Liver (tissue), 9 donors: ENCODE data around the gene EXOC4. TPM values are rescaled to one million over a fixed set of nuclear protein-coding genes. Genes with fewer than 3 reads are reported as not detected.

Source experiments
- DNase-seq: peaks from one replicate; pipeline ENCODE4 v3.0.0-alpha.2; 2017; ENCODE audit warnings: low spot score
- H3K27ac ChIP-seq, 2 donors: one replicate each; pipeline ENCODE4 v1.7.0; 2013; ENCODE audit warnings: inconsistent platforms in 2 of 2, low read length in 2 of 2, control low read depth in 1 of 2, low read depth in 1 of 2, mild to moderate bottlenecking in 1 of 2
- H3K27me3 ChIP-seq, 4 donors: one replicate each; pipeline versions ENCODE4 v1.6.1 to v1.7.0; 2013; ENCODE audit warnings: low read length in 3 of 4, inconsistent platforms in 1 of 4, mild to moderate bottlenecking in 1 of 4, moderate library complexity in 1 of 4; ENCODE audit not compliant: control insufficient read depth in 4 of 4, insufficient read depth in 4 of 4
- H3K36me3 ChIP-seq, 4 donors: one replicate each; pipeline versions ENCODE4 v1.6.1 to v1.7.0; 2013; ENCODE audit warnings: low read length in 3 of 4, mild to moderate bottlenecking in 3 of 4, low read depth in 1 of 4, moderate library complexity in 1 of 4; ENCODE audit not compliant: control insufficient read depth in 4 of 4, insufficient read depth in 3 of 4
- H3K4me1 ChIP-seq, 4 donors: one replicate each; pipeline versions ENCODE4 v1.6.1 to v1.7.0; 2013; ENCODE audit warnings: low read length in 3 of 4, mild to moderate bottlenecking in 3 of 4, moderate library complexity in 1 of 4; ENCODE audit not compliant: control insufficient read depth in 4 of 4, insufficient read depth in 4 of 4
- H3K4me3 ChIP-seq, 3 donors: one replicate each; pipeline versions ENCODE4 v1.6.1 to v1.7.0; 2013; ENCODE audit warnings: low read length in 3 of 3, control low read depth in 1 of 3, low read depth in 1 of 3, mild to moderate bottlenecking in 1 of 3
- H3K9ac ChIP-seq, 2 donors: one replicate each; pipeline ENCODE4 v1.7.0; 2013; ENCODE audit warnings: low read length in 2 of 2, mild to moderate bottlenecking in 2 of 2, moderate library complexity in 2 of 2, control low read depth in 1 of 2, low read depth in 1 of 2
- H3K9me3 ChIP-seq, 4 donors: one replicate each; pipeline versions ENCODE4 v1.6.1 to v1.7.0; 2013; ENCODE audit warnings: low read length in 3 of 4; ENCODE audit not compliant: control insufficient read depth in 4 of 4
- EGR1 ChIP-seq, 2 donors: IDR thresholded peaks; 2 replicates each; pipeline ENCODE4 v1.6.1; 2016 to 2018; ENCODE audit warnings: antibody characterized with exemption in 2 of 2, low read depth in 2 of 2
- FOXA1 ChIP-seq: IDR thresholded peaks from 2 replicates; pipeline ENCODE4 v1.6.1; 2016; ENCODE audit warnings: antibody characterized with exemption
- FOXA2 ChIP-seq: IDR thresholded peaks from 2 replicates; pipeline ENCODE4 v1.6.1; 2016; ENCODE audit warnings: antibody characterized with exemption
- GABPA ChIP-seq, 2 donors: IDR thresholded peaks in 1 of 2; conservative IDR thresholded peaks in 1 of 2; 2 replicates each; pipeline ENCODE4 v1.6.1; 2016; ENCODE audit warnings: antibody characterized with exemption in 2 of 2, mild to moderate bottlenecking in 1 of 2, moderate library complexity in 1 of 2
- HNF4A ChIP-seq, 2 donors: conservative IDR thresholded peaks; 2 replicates each; pipeline ENCODE4 v1.6.1; 2016; ENCODE audit warnings: antibody characterized with exemption in 2 of 2, mild to moderate bottlenecking in 2 of 2
- HNF4G ChIP-seq: IDR thresholded peaks from 2 replicates; pipeline ENCODE4 v1.6.1; 2016; ENCODE audit warnings: antibody characterized with exemption
- JUND ChIP-seq, 2 donors: IDR thresholded peaks; 2 replicates each; pipeline ENCODE4 v1.6.1; 2016; ENCODE audit warnings: antibody characterized with exemption in 2 of 2
- NR2F2 ChIP-seq: IDR thresholded peaks from 2 replicates; pipeline ENCODE4 v1.6.1; 2016; ENCODE audit warnings: antibody characterized with exemption
- RXRA ChIP-seq, 2 donors: IDR thresholded peaks; 2 replicates each; pipeline ENCODE4 v1.6.1; 2017 to 2018; ENCODE audit warnings: antibody characterized with exemption in 2 of 2, mild to moderate bottlenecking in 1 of 2
- SP1 ChIP-seq: IDR thresholded peaks from 2 replicates; pipeline ENCODE4 v1.6.1; 2018; ENCODE audit warnings: antibody characterized with exemption, mild to moderate bottlenecking
- TAF1 ChIP-seq: conservative IDR thresholded peaks from 2 replicates; pipeline ENCODE4 v1.6.1; 2016; ENCODE audit warnings: antibody characterized with exemption, mild to moderate bottlenecking
- YY1 ChIP-seq: IDR thresholded peaks from 2 replicates; pipeline ENCODE4 v1.6.1; 2016; ENCODE audit warnings: antibody characterized with exemption, mild to moderate bottlenecking
- WGBS: extraction: QIAGEN DNeasy Blood & Tissue Kit; methylation state at CpG from one replicate; pipeline ENCODE4 v1.1.7; 2013; 5-methylcytosine and 5-hydroxymethylcytosine counted together
- polyA plus RNA-seq, 2 donors: library from polyadenylated mRNA; stranded (reverse) in 1 of 2; unstranded in 1 of 2; fragments of 200-250 nt in 1 of 2; fragments of >200 nt in 1 of 2; fragmentation: Nextera tagmentation in 1 of 2; extraction: Ambion mirVana in 1 of 2; gene quantifications; one replicate each; pipeline versions ENCODE4 v1.2.1 to v1.2.3, GENCODE V29; 2013 to 2015
- total RNA-seq, 2 donors: library from RNA; depleted of rRNA; stranded (reverse); fragments of >200 nt; gene quantifications; one replicate each; pipeline ENCODE4 v1.2.3, GENCODE V29; 2014
- TF ChIP-seq, protein P1 (sequence below): IDR thresholded peaks from 2 replicates; pipeline ENCODE4 v1.6.1; 2016; ENCODE audit warnings: antibody characterized with exemption
- TF ChIP-seq, protein P2 (sequence below): IDR thresholded peaks from 2 replicates; pipeline ENCODE4 v1.6.1; 2016; ENCODE audit warnings: antibody characterized with exemption, mild to moderate bottlenecking
- TF ChIP-seq, protein P3 (sequence below): IDR thresholded peaks from 2 replicates; pipeline ENCODE4 v1.6.1; 2016; ENCODE audit warnings: antibody characterized with exemption
- TF ChIP-seq, protein P4 (sequence below): fragments of 150-350 bp; IDR thresholded peaks from 2 replicates; pipeline ENCODE4 v1.5.1; 2017; ENCODE audit warnings: improper control_type of control experiment, low read depth, low read length; ENCODE audit not compliant: missing input control
- TF ChIP-seq, protein P5 (sequence below): IDR thresholded peaks from 2 replicates; pipeline ENCODE4 v1.6.1; 2016; ENCODE audit warnings: antibody characterized with exemption
- donor health status: healthy.
- donor health status: healthy.
- donor health status: healthy.
- donor health status: healthy.
- donor health status: healthy.

Gene EXOC4
- total and polyA plus RNA-seq, 4 donors, result 9.5 to 55.9 (median 23.6) TPM

DNA sequence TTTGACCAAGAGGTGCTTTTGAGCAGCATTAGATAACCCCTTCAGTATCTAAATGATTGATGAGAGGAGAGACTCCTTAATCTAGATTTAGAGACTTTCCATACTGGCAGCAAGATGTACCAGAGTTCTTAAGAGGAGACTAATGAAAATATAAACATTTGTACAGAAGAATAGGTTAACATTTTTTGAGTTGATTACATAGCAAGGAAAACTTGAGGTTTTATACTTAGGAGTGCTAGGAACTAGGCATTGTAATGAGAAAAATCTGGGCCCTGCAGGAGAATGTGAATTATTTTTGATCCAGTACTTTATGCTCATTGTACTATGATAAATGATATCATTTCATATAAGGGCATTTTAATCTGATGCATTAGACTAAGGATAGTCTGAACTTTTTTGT is 261.7 kb downstream of the EXOC4 start:
- H3K27me3 ChIP-seq, result no peaks in the 10 kb centered on the region
- no peak overlapping the region for H3K9ac ChIP-seq
- no peak for TF ChIP-seq HNF4G
- TF ChIP-seq GABPA (IDR thresholded peaks at IDR 0.05 in 1 of 2, conservative IDR thresholded peaks at IDR 0.05 in 1 of 2), result no peak
- TF ChIP-seq, protein P1, sequence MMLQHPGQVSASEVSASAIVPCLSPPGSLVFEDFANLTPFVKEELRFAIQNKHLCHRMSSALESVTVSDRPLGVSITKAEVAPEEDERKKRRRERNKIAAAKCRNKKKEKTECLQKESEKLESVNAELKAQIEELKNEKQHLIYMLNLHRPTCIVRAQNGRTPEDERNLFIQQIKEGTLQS, result no peak
- TF ChIP-seq SP1, result no peak
- no peak for TF ChIP-seq FOXA1
- no peak for TF ChIP-seq FOXA2
- TF ChIP-seq TAF1, result no peak
- TF ChIP-seq, protein P2, sequence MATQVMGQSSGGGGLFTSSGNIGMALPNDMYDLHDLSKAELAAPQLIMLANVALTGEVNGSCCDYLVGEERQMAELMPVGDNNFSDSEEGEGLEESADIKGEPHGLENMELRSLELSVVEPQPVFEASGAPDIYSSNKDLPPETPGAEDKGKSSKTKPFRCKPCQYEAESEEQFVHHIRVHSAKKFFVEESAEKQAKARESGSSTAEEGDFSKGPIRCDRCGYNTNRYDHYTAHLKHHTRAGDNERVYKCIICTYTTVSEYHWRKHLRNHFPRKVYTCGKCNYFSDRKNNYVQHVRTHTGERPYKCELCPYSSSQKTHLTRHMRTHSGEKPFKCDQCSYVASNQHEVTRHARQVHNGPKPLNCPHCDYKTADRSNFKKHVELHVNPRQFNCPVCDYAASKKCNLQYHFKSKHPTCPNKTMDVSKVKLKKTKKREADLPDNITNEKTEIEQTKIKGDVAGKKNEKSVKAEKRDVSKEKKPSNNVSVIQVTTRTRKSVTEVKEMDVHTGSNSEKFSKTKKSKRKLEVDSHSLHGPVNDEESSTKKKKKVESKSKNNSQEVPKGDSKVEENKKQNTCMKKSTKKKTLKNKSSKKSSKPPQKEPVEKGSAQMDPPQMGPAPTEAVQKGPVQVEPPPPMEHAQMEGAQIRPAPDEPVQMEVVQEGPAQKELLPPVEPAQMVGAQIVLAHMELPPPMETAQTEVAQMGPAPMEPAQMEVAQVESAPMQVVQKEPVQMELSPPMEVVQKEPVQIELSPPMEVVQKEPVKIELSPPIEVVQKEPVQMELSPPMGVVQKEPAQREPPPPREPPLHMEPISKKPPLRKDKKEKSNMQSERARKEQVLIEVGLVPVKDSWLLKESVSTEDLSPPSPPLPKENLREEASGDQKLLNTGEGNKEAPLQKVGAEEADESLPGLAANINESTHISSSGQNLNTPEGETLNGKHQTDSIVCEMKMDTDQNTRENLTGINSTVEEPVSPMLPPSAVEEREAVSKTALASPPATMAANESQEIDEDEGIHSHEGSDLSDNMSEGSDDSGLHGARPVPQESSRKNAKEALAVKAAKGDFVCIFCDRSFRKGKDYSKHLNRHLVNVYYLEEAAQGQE, result no peak
- TF ChIP-seq RXRA (IDR thresholded peaks at IDR 0.05), result no peak
- no peak for TF ChIP-seq HNF4A (conservative IDR thresholded peaks at IDR 0.05)
- TF ChIP-seq NR2F2, result no peak
- no peak for TF ChIP-seq EGR1 (IDR thresholded peaks at IDR 0.05; ENCODE audit: low read depth in 2 of 2)
- TF ChIP-seq YY1, result no peak
- TF ChIP-seq JUND (IDR thresholded peaks at IDR 0.05), result no peak
- H3K4me3 ChIP-seq, result no peak overlapping the region
- no peaks in the 10 kb centered on the region for H3K4me1 ChIP-seq
- no peak overlapping the region for H3K27ac ChIP-seq
- H3K9me3 ChIP-seq, result no peaks in the 10 kb centered on the region
- no peaks in the 10 kb centered on the region for H3K36me3 ChIP-seq
- no peak for DNase-seq

DNA sequence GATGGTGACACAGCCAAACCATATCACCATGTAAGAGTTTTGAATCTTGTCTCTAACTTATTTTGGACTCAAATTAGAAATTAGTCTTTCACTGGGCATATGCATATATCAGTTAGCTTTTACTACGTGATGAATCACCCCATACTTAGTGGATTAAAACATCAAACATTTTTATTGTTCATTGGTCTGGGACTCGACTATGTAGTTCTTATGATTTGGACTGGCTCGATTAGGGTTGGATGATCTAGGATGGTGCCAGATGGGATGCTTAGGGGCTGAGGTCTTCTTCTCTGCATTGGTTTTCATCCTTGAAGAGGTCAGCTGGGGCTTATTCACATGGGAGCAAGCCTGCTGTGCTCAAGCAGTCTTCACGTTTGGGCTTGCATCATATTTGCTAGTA is 264.9 kb downstream of the EXOC4 start:
- Histone ChIP-seq H3K27me3 (no peaks in the 10 kb centered on the region), H3K9ac (no peak overlapping the region), H3K27ac (no peak overlapping the region), H3K36me3 (no peaks in the 10 kb centered on the region), H3K9me3 (no peaks in the 10 kb centered on the region), H3K4me3 (no peak overlapping the region), H3K4me1 (no peaks in the 10 kb centered on the region)
- DNase-seq, result no peak
- TF ChIP-seq, protein P2, result no peak
- no peak for TF ChIP-seq HNF4A (conservative IDR thresholded peaks at IDR 0.05)
- no peak for TF ChIP-seq JUND (IDR thresholded peaks at IDR 0.05)
- TF ChIP-seq, protein P3, sequence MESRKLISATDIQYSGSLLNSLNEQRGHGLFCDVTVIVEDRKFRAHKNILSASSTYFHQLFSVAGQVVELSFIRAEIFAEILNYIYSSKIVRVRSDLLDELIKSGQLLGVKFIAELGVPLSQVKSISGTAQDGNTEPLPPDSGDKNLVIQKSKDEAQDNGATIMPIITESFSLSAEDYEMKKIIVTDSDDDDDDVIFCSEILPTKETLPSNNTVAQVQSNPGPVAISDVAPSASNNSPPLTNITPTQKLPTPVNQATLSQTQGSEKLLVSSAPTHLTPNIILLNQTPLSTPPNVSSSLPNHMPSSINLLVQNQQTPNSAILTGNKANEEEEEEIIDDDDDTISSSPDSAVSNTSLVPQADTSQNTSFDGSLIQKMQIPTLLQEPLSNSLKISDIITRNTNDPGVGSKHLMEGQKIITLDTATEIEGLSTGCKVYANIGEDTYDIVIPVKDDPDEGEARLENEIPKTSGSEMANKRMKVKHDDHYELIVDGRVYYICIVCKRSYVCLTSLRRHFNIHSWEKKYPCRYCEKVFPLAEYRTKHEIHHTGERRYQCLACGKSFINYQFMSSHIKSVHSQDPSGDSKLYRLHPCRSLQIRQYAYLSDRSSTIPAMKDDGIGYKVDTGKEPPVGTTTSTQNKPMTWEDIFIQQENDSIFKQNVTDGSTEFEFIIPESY, result no peak
- no peak for TF ChIP-seq RXRA (IDR thresholded peaks at IDR 0.05)
- TF ChIP-seq TAF1, result no peak
- no peak for TF ChIP-seq FOXA1
- TF ChIP-seq, protein P4, sequence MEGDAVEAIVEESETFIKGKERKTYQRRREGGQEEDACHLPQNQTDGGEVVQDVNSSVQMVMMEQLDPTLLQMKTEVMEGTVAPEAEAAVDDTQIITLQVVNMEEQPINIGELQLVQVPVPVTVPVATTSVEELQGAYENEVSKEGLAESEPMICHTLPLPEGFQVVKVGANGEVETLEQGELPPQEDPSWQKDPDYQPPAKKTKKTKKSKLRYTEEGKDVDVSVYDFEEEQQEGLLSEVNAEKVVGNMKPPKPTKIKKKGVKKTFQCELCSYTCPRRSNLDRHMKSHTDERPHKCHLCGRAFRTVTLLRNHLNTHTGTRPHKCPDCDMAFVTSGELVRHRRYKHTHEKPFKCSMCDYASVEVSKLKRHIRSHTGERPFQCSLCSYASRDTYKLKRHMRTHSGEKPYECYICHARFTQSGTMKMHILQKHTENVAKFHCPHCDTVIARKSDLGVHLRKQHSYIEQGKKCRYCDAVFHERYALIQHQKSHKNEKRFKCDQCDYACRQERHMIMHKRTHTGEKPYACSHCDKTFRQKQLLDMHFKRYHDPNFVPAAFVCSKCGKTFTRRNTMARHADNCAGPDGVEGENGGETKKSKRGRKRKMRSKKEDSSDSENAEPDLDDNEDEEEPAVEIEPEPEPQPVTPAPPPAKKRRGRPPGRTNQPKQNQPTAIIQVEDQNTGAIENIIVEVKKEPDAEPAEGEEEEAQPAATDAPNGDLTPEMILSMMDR, result no peak
- no peak for TF ChIP-seq HNF4G
- no peak for TF ChIP-seq FOXA2
- TF ChIP-seq, protein P1, result no peak
- TF ChIP-seq YY1, result no peak
- TF ChIP-seq, protein P5, sequence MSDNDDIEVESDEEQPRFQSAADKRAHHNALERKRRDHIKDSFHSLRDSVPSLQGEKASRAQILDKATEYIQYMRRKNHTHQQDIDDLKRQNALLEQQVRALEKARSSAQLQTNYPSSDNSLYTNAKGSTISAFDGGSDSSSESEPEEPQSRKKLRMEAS, result no peak
- TF ChIP-seq NR2F2, result no peak
- 97% methylated on average over 4 of the region's 4 CpGs for WGBS
